Stimulated activated naive CD8-positive, alpha-beta T cell treated with anti-CD3 and anti-CD28 coated beads, Interleukin-15, Interleukin-2, amounts not matched to agents 100 U/mL and 50 U/mL, for 24 hours (primary cell): ENCODE measurements around the gene C19orf44.
A peak's percentile ranks its signal among the peaks of the same experiment; 100 is the strongest.
"Not testable (repeated sequence)": the region's sequence is repeated elsewhere in the genome, so short reads cannot be mapped to it uniquely, and the experiment has no call there.

ENCODE experiments used
- ATAC-seq: fragments of 150-1000 bp; cut with Tn5 transposase; one replicate; pipeline ENCODE4 v1.10.0; 2021
- DNase-seq: peaks from one replicate; pipeline ENCODE4 v3.0.0; 2021

C19orf44 gene

DNA sequence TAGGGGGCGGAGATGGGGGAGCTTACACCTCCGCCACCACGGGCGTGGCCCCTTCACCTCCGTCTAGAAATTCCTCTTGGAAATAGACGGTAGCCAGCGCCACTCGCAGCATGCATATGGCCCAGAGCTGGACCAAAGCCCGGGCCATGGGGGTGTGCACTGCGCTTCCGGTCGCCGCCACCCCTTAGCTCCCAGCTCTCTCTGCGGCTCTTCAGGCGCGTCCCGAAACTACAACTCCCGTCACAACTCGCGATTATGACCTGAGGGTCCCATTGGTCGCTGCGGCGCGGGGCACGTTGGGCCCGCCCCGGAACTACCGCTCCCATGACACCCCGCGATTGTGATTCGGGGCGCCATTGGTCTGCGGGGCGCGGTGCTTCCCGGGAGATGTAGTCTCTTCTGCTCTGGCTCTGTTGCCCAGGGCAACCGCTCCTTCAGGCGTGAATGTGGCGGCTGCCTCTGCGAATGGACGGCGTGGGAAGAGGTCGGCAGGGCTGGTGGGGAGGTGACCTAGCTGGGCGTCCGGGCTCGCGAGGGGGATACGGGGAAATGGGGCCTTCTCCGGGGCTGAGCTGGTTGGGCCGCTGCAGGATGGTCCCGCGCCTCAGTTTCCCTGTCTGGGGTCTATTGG, at the start of gene C19orf44, which contains the start of gene CALR3:
Gene C19orf44 (plus strand): TSS at position 413 of the 631 bp plus-strand sequence. CDS start 4,399 bp downstream, outside the sequence.
Gene CALR3 (minus strand): TSS at position 186 of the 631 bp plus-strand sequence. CDS start 38 bp downstream, at position 148.
- peak; percentile 96 for DNase-seq
- peak; percentile 100 for ATAC-seq

DNA sequence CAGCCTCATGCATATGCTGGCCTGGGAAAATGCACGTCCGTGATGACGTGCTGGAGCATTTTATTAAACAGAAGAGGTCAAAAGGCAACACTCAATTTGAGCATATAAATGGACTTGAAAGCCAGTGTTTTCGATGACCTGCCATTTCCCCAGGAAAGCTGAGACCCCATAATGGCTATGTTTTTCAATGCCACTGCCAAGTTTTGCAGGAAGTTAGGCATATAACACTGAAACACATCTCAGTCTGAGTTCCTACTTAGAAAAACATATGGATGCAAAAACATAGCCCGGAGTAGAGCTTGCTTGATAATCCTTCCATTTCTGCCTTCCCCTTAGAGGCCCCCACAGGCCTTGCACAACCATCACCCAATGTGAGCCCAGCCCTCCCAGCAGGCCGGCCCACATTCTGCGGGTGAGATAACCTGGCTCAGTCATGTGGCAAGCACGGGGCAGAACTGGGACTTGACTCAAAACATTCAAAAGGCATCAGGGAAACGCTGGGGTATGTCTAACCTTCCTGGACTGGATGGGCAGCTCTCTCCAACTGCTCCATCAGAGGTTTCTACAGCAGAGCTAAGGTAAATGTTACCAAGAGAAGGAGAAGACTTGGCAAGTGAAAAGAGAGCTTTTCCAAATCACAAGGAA, 49.3 kb upstream of the C19orf44 start:
- DNase-seq (peak; percentile 67), ATAC-seq (peak; percentile 69)

DNA sequence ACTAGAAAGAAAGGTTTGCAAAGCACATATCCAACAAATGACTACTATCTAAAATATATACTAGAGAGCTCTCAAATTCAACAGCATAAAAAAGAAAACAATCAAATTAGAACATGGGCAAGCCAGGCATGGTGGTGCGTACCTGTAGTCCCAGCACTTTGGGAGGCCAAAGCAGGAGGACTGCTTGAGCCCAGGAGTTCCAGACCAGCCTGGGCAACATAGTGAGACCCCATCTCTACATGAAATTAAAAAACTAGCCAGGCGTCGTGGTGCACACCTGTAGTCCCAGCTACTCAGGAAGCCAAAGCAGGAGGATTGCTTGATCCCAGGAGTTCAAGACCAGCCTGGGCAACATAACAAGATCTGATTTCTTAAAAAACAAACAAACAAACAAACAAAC, 47.3 kb upstream of the C19orf44 start:
- DNase-seq, ATAC-seq: not testable (repeated sequence)

DNA sequence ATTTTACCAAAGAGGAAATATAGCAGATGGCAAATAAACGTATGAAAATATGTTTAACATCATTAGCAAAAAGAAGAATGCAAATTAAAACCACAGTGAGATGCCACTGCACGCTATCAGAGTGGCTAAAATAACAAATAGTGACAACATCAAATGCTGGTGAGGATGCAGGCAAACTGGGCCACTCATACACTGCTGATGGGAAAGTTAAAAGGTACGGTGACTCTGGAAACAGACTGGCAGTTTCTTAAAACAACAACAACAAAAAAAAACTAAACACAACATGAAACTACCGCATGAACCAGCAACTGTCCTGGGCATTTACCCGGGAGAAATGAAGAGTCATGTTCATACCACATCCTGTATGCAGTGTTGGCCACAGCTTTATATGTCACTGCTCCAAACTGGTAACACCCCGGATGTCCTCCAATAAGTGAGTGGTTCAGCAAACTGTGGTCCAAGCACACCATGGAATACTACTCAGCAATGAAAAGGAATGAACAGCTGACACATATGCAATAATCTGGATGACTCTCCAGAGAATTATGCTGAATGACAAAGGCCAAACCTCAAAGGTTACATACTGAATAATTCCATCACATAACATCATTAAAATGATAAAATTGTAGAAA, 46.7 kb upstream of the C19orf44 start:
- DNase-seq (peak; percentile 28), ATAC-seq (peak; percentile 75)

DNA sequence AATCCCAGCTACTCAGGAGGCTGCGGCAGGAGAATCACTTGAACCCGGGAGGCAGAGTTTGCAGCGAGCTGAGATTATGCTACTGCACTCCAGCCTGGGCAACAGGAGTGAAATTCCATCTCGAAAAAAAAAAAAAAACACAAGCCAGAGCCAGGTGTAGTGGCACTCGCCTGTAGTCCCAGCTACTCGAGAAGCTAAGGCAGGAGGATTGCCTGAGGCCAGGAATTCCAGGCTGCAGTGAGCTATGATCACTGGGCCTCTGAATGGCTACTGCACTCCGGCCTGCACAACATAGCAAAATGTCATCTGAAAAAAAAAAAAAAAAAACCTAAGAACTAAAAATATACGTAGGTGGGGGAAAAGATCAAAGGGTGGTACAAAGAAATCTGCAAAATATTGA, 43.9 kb upstream of the C19orf44 start:
- no peak for DNase-seq
- no peak for ATAC-seq

DNA sequence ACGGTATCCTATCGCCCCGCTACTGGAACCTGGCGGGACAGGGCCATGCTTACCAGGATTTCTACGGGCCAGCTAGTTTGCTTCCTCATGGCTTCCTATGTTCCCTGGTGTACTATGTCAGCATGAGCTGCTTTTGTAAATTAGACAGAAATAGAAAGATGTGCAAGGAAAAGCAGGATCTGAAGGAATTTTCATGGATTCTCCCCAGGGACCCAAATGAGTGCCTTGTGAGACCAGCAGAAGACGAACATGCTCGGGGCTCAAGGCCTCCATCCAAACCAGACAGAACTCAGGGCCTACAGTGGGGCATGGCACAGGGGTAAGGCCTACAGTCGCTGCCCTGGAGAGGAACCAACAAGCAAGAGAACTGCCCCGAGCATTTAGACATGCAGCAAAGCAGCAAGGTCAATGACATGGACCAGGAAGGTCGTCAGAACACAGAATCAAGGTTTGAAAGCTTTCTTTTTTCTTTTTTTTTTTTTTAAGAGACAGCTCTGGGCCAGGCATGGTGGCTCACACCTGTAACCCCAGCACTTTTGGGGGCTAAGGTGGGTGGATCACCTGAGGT, 41.8 kb upstream of the C19orf44 start:
- DNase-seq = no peak
- ATAC-seq = no peak

DNA sequence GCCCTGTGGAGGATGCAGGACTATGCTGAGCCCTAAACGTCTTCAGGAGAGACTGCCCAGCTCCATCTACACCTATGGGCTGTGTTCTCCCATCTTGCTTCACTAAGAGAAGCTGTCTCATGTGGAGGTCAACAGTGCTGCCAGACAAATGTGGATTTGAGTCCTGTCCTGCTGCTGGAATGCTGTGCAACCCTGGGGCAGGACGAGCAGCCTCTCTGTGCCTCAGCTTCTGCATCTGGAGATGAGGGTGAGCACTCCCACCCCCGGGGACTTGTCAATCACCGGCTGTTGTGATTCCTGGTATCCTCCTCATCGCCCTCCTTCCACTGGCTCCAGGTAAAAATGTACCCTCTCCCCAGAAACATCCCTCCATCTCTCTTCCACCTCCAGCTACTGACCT, 40.7 kb upstream of the C19orf44 start:
- ATAC-seq (no peak), DNase-seq (no peak)

DNA sequence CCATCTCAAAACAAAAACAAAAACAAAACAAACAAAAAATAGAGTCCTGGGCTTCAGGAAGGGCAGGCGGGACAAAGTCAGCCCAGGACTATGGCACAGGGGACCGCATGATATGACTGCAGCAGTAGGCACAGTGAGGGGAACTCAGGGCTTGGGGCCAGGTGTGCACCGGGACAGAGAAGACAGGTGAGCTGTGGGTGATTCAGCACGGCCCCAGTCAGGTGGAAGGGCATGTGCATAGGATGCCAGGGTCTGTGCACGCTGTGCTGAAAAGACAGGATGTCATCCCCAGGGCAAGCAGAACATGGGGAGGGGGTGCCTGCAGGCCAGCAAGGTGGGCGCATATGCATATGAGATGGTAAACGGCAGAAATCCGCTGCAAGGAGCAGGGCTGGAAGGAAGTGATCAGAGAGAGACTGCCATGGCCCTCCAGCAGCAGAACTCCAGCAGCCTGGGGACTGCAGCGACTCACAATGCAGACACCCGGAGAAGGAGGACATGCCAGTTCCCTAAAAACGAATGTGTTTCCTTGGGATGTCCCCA, 39.5 kb upstream of the C19orf44 start:
- no peak for DNase-seq
- no peak for ATAC-seq

DNA sequence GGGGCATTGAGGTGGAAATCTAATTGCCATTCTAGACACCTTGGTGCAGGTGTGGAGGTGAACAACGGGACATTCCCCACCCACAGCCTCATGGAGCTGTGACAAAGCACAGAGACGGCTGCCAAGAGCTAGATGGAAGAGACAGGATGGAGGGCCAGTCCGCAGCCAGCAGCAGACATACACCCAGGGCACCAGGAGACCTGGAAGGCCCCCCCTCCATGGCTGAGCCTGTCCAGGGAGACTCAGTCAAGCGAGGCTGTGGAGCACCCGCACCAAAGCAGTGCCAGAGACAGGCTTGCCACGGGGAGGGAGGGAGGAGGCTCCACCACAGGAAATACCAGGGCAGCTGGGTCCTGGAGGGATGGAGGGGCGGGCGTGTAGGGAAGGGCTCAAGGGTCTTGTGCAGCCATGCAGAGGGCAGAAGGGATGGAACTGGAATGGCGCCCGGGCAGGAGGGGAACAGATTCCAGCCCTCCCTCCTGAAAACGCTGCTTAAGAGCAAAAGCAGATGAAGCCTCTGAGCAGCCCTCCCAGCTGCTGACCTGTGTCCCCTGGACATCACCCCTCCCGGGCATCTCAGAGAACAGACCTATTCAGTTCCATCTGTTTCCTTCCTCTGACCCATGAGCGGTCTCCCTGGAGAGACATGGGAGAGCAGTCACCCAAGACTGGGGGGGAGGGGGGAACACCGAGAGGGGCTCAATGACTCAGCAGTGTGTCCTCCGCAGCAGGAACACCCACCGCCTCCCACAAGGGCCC, 38.8 kb upstream of the C19orf44 start:
- peak; percentile 62 for ATAC-seq

DNA sequence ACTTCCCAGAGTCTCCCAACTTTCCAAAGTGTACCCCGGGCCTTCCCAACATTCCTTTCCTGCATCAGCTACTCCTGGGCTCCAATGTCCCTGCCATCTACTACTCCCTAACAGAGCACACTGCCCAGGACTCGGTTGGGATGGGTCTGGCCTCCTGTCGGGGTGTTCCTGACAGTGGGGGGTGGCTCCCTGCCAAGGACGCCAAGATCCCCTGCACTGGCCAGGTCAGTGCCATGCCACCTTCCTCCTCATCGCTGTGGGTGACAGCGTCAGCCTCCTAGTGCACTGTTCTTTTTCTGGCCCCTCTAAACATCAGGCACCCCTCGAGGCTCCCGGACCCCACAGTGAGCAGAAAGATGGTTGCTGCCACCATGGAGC, 38.3 kb upstream of the C19orf44 start:
- ATAC-seq (no peak), DNase-seq (no peak)

More for the DNA sequence above, 38.8 kb upstream of the C19orf44 start:
- no peak for DNase-seq

DNA sequence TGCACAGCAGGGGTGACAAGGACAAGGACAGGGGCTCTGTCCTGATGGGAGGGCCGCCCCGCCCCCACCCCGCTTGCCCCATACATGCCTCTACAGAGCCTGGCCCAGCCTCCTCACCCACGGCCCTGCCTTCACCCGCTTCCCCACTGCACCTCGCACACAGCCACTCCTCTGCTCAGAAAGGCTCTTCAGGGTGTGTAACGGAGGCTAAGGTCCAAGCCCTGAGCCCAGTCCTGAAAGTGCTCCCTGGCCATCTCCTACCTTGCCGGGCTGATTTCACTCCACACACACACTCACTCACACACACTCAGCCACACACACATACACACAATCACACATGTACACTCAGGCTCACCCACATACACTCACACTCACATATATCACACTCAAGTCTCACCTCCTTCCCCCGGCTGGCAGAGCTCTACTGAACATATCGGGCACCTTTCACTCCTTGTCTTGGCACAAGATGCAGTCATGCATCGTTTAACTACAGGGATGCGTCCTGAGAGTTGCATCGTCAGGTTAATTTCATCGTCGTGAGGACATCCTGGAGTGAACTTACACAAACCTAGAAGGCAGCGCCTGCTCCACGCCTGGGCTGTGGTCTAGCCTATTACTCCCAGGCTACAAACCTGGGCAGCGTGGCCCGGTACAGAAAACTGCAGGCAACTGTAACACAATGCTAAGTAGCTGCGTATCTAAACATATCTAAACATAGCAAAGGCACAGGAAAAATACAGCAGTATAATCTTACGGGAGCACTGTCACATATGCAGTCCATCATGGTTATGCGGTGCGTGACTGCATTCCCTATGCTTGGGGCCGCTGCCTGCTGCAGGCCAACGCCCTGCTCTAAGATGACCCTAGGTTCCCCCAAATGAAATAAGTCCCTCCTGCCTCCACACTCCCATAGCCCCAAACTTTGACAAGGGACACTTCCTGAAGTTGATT, 37.5 kb upstream of the C19orf44 start:
- ATAC-seq (no peak), DNase-seq (no peak)

DNA sequence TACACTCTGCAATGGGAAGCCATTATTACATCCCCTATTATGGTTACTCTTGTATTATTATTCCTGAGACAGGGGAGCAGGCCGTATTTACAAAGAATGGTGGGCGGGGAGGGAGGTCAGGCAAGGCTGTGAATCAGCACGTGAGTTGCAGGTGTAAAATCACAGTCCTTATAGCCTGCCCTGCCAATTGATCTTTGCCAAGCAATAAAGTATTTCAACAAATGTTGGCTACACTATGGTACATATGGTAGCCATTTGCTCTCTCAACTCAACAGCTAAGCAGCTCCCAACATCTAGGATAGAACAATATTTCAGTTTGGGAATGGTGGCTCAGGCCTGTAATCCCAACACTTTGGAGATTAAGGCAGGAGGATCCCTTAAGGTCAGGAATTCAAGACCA, 36.5 kb upstream of the C19orf44 start:
- DNase-seq = no peak
- ATAC-seq = no peak

DNA sequence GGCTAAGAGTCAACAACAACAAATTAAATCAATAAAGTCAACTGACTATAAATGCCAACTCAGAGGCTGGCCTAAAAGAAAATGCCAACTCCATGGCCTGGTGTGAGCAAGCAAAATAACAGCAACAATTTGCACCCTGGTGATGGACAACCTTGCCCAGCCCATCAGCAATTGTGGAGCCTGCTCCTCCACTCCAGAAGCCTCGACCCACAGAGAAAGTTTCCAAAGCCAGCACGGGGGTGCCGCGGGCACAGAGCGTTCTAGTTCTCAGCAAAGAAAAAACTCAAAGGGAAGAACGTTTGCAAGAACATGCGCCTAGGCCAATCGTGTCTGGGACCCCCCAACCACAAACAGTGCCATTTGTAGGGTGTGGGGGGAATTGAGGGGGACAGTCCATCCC, 35.7 kb upstream of the C19orf44 start:
- DNase-seq (no peak), ATAC-seq (no peak)

DNA sequence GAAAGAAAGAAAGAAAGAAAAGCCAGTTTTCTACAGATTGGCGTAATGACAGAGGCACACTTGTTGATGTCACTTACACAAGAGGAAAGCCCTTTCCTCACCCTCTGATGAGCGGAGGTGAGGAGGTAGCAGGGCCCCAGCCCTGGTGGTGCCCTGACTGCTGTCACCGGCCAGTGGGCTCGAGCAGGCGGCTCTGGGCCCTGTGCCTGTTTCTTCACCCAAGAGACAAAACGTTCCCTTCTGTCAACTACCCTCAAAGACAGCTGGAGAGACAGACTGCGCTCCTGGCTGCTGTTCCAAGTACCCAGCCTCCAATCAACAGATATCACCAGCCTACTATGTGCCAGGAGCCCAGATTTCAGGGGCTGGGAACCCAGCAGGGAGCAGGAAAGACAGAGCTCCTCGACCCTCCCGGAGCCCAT, 34.6 kb upstream of the C19orf44 start:
- ATAC-seq (no peak), DNase-seq (no peak)

DNA sequence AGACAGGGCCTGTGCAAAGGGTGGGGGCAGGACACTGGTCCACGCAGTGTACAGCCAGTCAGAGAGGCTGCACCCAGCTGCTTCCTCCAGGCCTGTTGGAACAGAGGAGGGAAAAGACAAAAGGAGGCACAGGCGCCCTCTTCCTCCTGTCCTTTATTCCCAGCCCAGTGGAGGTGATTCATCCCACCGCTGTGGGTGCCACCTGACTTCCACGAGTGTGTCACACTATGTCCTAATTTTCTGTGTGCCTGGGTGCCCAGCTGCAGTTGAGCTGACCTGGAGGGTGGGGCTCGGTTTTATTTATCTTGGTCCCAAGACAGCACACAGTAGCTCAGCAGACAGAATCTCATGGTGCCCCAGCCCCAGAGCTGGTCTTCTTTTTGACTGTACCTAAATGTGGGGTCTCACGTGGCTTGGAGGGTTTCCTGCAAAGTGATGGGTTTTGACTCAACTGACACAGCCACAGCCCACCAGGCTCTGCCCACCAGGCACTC, 33.4 kb upstream of the C19orf44 start:
- DNase-seq = no peak
- ATAC-seq = no peak

DNA sequence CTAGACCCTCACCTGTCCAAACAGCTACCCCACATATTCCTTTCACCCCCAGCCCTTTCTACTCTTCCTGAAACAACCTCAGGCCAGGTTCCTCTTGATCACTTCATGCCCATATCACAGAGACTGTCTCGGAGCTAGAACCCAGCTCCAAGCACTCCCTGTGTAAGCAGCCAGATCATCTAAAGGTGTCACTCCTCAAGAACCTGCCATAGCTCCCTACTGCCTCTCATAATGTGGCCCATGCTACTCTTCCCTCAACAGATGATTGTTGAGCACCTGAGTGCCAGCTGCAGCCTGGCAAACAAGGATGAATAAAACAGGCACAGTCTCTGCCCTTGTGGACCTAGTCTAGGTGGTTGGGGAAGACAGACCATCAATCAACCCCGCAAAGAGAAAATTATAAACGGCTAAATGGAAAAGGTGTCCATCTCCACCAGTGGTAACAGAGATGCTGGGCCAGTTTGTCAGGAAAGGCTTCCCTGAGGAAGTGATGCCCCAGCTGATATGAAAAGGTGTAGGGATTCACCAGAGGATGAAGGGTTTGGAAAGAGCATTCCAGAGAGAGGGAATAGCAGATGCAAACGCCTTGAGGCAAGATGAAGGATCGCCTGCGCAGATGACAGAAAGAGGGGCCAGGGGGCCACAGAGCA, 32.7 kb upstream of the C19orf44 start:
- no peak for ATAC-seq

DNA sequence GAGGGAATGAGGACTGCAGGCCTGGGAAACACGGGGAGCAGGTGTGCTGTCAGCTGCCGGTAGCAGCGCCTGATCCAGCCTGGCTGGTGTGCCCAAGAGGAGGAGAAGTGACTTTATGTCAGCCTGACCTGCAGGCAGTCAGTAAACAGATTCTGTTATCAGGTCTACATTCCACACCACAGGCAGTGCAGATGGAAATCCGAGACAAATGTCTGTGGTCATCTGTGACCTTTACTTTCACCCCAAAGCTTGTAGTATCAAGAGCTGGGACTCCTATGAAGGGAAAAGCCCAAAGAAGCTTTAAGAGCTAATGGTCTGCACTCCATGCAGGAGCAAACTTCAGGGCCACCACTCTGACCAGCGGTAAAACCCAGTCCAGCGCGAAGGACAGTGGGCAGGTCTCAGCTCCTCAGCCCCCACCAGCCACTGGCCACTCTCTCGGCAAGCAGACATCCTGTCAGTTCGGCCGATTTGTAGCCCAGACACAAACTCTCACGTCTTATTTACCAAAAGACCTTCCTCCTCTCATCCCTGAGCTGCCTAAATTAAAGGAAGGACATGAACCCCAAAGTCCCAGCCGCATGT, 32.1 kb upstream of the C19orf44 start:
- DNase-seq (no peak), ATAC-seq (peak; percentile 24)

More for the DNA sequence above, 32.7 kb upstream of the C19orf44 start:
- no peak for DNase-seq

DNA sequence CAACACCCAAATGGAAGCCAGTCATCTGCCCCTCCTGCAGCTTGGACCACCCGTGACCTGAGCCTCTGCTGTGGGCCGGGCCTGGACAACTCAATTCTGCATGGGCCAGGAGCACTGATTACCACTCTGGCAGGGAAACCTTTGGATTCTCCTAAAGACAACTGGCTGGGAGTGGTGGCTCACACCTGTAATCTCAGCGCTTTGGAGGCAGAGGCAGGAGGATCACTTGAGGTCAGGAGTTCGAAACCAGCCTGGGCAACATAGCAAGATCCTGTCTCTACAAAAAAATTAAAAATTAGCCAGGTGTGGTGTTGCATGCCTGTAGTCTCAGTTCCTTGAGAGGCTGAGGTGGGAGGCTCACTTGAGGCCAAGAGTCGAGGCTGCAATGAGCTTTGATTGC, 31.0 kb upstream of the C19orf44 start:
- no peak for DNase-seq
- ATAC-seq = no peak

DNA sequence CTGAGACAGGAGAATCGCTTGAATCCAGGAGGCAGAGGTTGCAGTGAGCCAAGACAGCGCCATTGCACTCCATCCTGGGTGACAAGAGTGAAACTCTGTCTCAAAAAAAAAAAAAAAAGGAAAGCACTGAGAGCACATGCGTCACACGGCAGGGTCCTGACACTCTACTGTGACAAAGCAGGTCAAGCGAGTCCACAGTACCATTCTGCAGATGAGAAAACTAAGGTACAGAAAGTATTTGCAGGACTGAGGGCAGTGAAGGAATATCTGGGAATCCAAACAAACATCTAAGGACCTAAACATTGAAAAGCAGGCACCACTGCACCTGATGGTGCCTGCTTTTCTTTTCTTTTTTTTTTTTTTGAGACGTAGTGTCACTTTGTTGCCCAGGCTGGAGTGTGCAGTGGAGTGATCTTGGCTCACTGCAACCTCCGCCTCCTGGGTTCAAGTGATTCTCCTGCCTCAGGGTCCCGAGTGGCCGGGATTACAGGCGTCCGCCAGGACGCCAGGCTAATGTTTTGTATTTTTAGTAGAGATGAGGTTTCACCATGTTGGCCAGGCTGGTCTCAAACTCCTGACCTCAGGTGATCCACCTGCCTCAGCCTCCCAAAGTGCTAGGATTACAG, 29.3 kb upstream of the C19orf44 start:
- DNase-seq, ATAC-seq: not testable (repeated sequence)
